Fibroblast of lung (primary cell): ENCODE measurements around the gene MOV10. TPM values are rescaled to one million over a fixed set of nuclear protein-coding genes. Genes with fewer than 3 reads are reported as not detected.
A peak's percentile ranks its signal among the peaks of the same experiment; 100 is the strongest.

ENCODE experiments used
- DNase-seq, 2 donors: peaks; one replicate each; pipeline versions ENCODE4 v3.0.0 to v3.0.0-alpha.2; 2010; ENCODE audit warnings: low read depth in 2 of 2
- H2AFZ ChIP-seq: 2 replicates; pipeline ENCODE4 v1.5.1; 2012; ENCODE audit warnings: low read length, control low read depth, inconsistent platforms
- H3K27ac ChIP-seq: 2 replicates; pipeline ENCODE4 v1.5.1; 2011; ENCODE audit warnings: low read length, control low read depth; ENCODE audit not compliant: insufficient read depth
- H3K27me3 ChIP-seq: 2 replicates; pipeline ENCODE4 v1.5.1; 2011; ENCODE audit warnings: mild to moderate bottlenecking, low read length; ENCODE audit not compliant: control insufficient read depth, insufficient read depth
- H3K36me3 ChIP-seq: 2 replicates; pipeline ENCODE4 v1.5.1; 2011; ENCODE audit warnings: low read length; ENCODE audit not compliant: control insufficient read depth, insufficient read depth
- H3K4me1 ChIP-seq: 2 replicates; pipeline ENCODE4 v1.5.1; 2011; ENCODE audit warnings: low read length; ENCODE audit not compliant: control insufficient read depth, insufficient read depth; ENCODE audit errors: extremely low read depth
- H3K4me2 ChIP-seq: 2 replicates; pipeline ENCODE4 v1.5.1; 2011; ENCODE audit warnings: low read length, control low read depth; ENCODE audit not compliant: insufficient read depth; ENCODE audit errors: extremely low read depth
- H3K4me3 ChIP-seq, 4 experiments: fragments of 200-600 bp in 1 of 4; sonication (generic) in 1 of 4; replicated peaks in 1 of 4; 2 replicates each; pipeline ENCODE4 v1.5.1; 2011 to 2016; ENCODE audit warnings: low read length in 4 of 4, low read depth in 3 of 4, mild to moderate bottlenecking in 3 of 4, control low read depth in 2 of 4, inconsistent platforms in 1 of 4, mixed read lengths in 1 of 4; ENCODE audit not compliant: insufficient read depth in 1 of 4; ENCODE audit errors: control extremely low read depth in 1 of 4
- H3K79me2 ChIP-seq: 2 replicates; pipeline ENCODE4 v1.5.1; 2012; ENCODE audit warnings: mild to moderate bottlenecking, low read length, inconsistent platforms; ENCODE audit not compliant: control insufficient read depth, insufficient read depth
- H3K9ac ChIP-seq: 2 replicates; pipeline ENCODE4 v1.5.1; 2011; ENCODE audit warnings: mild to moderate bottlenecking, low read length, control low read depth; ENCODE audit not compliant: insufficient read depth
- H3K9me3 ChIP-seq: 2 replicates; pipeline ENCODE4 v1.5.1; 2012; ENCODE audit warnings: low read depth, low read length; ENCODE audit not compliant: control insufficient read depth, insufficient read depth
- H4K20me1 ChIP-seq: 2 replicates; pipeline ENCODE4 v1.5.1; 2011; ENCODE audit warnings: low read length; ENCODE audit not compliant: control insufficient read depth, insufficient read depth; ENCODE audit errors: extremely low read depth
- EZH2 ChIP-seq: IDR thresholded peaks from 2 replicates; pipeline ENCODE4 v1.5.1; 2012; ENCODE audit warnings: low read length, control low read depth, mild to moderate bottlenecking; ENCODE audit errors: missing control alignments
- polyA plus RNA-seq, 2 donors: library from polyadenylated mRNA; depleted of rRNA in 1 of 2; stranded (reverse) in 1 of 2; unstranded in 1 of 2; fragments of >200 nt; gene quantifications; 2 replicates each; pipeline ENCODE4 v1.2.1, GENCODE V29; 2011 to 2012; ENCODE audit warnings: missing spikeins in 1 of 2
- total RNA-seq: library from RNA; depleted of rRNA; stranded (reverse); fragments of >200 nt; gene quantifications from 2 replicates; pipeline ENCODE4 v1.2.1, GENCODE V29; 2014
- TF ChIP-seq, protein P1 (sequence below), 2 donors: IDR thresholded peaks in 1 of 2; conservative IDR thresholded peaks in 1 of 2; 1 replicate in 1 of 2; 2 replicates in 1 of 2; pipeline ENCODE4 v1.5.1; 2011 to 2012; ENCODE audit warnings: low read length in 2 of 2, control low read depth in 1 of 2, inconsistent platforms in 1 of 2, low read depth in 1 of 2, mild to moderate bottlenecking in 1 of 2

Gene MOV10
- total and polyA plus RNA-seq, 2 donors (not counting 1 experiment from before 2014, with no cell fraction given) = 39.6 to 42.9 TPM

DNA sequence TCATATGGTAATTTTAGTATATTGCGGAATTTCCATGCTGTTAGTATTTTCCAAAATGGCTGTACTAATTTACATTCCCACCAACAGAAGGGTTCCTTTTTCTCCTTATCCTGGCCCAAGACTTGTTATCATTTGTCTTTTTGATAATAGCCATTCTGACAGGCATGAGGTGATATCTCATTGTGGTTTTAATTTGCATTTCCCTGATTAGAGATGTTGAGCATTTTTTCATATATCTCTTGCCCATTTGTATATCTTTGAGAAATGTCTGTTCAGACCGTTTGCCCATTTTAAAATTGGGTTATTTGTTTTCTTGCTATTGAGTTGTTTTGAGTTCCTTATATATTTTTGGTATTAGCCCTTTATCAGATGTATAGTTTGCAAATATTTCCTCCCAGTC is 40.8 kb upstream of the MOV10 start:
- no peaks in the 10 kb centered on the region for H3K36me3 ChIP-seq
- peak in 1 of 2 donors; percentile 19 for DNase-seq
- H3K4me2 ChIP-seq = no peak overlapping the region
- H4K20me1 ChIP-seq = peaks cover 4% of the 10 kb centered on the region
- H3K27me3 ChIP-seq = no peaks in the 10 kb centered on the region
- H3K9ac ChIP-seq = no peak overlapping the region
- no peaks in the 10 kb centered on the region for H3K9me3 ChIP-seq
- H3K27ac ChIP-seq = no peak overlapping the region
- TF ChIP-seq, protein P1, sequence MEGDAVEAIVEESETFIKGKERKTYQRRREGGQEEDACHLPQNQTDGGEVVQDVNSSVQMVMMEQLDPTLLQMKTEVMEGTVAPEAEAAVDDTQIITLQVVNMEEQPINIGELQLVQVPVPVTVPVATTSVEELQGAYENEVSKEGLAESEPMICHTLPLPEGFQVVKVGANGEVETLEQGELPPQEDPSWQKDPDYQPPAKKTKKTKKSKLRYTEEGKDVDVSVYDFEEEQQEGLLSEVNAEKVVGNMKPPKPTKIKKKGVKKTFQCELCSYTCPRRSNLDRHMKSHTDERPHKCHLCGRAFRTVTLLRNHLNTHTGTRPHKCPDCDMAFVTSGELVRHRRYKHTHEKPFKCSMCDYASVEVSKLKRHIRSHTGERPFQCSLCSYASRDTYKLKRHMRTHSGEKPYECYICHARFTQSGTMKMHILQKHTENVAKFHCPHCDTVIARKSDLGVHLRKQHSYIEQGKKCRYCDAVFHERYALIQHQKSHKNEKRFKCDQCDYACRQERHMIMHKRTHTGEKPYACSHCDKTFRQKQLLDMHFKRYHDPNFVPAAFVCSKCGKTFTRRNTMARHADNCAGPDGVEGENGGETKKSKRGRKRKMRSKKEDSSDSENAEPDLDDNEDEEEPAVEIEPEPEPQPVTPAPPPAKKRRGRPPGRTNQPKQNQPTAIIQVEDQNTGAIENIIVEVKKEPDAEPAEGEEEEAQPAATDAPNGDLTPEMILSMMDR (conservative IDR thresholded peaks at IDR 0.05 in 1 of 2, IDR thresholded peaks at IDR 0.05 in 1 of 2; ENCODE audit: low read depth in 1 of 2, low read length in 2 of 2) = no peak
- TF ChIP-seq EZH2 = no peak
- no peak overlapping the region for H2AFZ ChIP-seq
- peaks cover 3% of the 10 kb centered on the region for H3K4me1 ChIP-seq
- H3K79me2 ChIP-seq = peaks cover 98% of the 10 kb centered on the region
- no peak overlapping the region for H3K4me3 ChIP-seq

- Histone ChIP-seq H3K4me1 (peaks cover 3% of the 10 kb centered on the region), H3K4me2 (no peak overlapping the region), H4K20me1 (peaks cover 6% of the 10 kb centered on the region), H2AFZ (no peak overlapping the region), H3K4me3 (no peak overlapping the region), H3K9me3 (no peaks in the 10 kb centered on the region), H3K9ac (no peak overlapping the region), H3K36me3 (no peaks in the 10 kb centered on the region), H3K79me2 (peaks cover 97% of the 10 kb centered on the region), H3K27ac (no peak overlapping the region), H3K27me3 (no peaks in the 10 kb centered on the region)
- DNase-seq = no peak
- no peak for TF ChIP-seq EZH2
These were observed 40.1 kb upstream of the MOV10 start for GRCh38 chr1:112634367-112634766.

DNA sequence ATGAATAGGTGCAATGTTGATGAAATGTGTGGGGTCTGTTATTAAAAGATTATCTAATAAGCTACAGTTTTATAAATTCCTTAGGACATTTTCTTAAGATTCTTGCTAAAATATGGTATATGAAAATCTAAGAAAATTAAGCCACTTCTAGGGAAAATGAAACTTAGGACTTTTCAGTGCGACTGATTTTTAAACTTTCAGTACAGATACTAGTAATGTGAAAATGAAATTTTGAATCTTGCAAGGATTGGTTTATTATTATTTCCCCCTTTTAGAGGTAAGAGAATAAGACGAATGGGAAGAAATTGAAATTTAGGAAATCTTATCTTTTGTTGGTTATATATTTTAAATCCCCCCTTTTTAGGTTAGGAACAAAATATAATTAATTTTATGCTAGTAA is 38.4 kb upstream of the MOV10 start:
- Histone ChIP-seq H3K79me2 (peaks cover 85% of the 10 kb centered on the region), H3K9ac (no peak overlapping the region)

More for the DNA sequence above, 38.4 kb upstream of the MOV10 start:
- Histone ChIP-seq H3K4me1 (peaks cover 3% of the 10 kb centered on the region), H3K27me3 (no peaks in the 10 kb centered on the region), H4K20me1 (peaks cover 6% of the 10 kb centered on the region), H3K36me3 (no peaks in the 10 kb centered on the region), H3K27ac (no peak overlapping the region), H3K4me2 (no peak overlapping the region), H2AFZ (no peak overlapping the region), H3K4me3 (no peak overlapping the region), H3K9me3 (no peaks in the 10 kb centered on the region)
- TF ChIP-seq EZH2 = no peak
- TF ChIP-seq, protein P1 (conservative IDR thresholded peaks at IDR 0.05 in 1 of 2, IDR thresholded peaks at IDR 0.05 in 1 of 2; ENCODE audit: low read depth in 1 of 2, low read length in 2 of 2) = no peak
- DNase-seq = no peak
